RWPE1 (cell line): ENCODE measurements around the gene DNAJB2.

Experiments
- CTCF ChIA-PET: fragments of 350-600 bp; sonication (Branson Sonifier 250); formaldehyde crosslinking; extraction: SDS; loops from one replicate; lab custom pipeline; 2021; lab: Yijun Ruan, JAX
- POLR2A ChIA-PET: fragments of 400-600 bp; formaldehyde crosslinking; extraction: SDS; loops from one replicate; lab custom pipeline; 2020; ENCODE audit warnings: antibody characterized with exemption; ENCODE audit not compliant: low non-redundant PET; lab: Yijun Ruan, JAX
- DNase-seq: peaks from one replicate; pipeline ENCODE4 v3.0.0; 2012; ENCODE audit warnings: low spot score
- H3K27ac ChIP-seq: fragments of 450-650 bp; 2 replicates; pipeline ENCODE4 v1.5.1; 2017
- CTCF ChIP-seq: fragments of 450-650 bp; conservative IDR thresholded peaks from 2 replicates; pipeline ENCODE4 v1.5.1; 2017; ENCODE audit warnings: low read depth, mild to moderate bottlenecking

The DNAJB2 gene

GRCh38 chr2:219294356-219295351, 15.5 kb downstream of the DNAJB2 start:
- CTCF ChIA-PET = interaction anchor here (0.5 to 3.0 kb wide), 48 partner anchors 9 to 895 kb away, joined by 3 to 62 read pairs (median 4); partner anchors contain the start of genes ABCB6, ANKZF1, ATG9A and CNPPD1
- POLR2A ChIA-PET = interaction anchor here (0.6 to 0.7 kb wide), 3 partner anchors 16 to 46 kb away, joined by 3 to 4 read pairs (median 3); partner anchors contain the start of gene DNAJB2
- peak; percentile 97 for TF ChIP-seq CTCF
- H3K27ac ChIP-seq = peak overlapping the region; percentile 67
- peak; percentile 84 for DNase-seq

- DNase-seq = no peak
- POLR2A ChIA-PET = no interaction called here
- no peak overlapping the region for H3K27ac ChIP-seq
- CTCF ChIA-PET = interaction anchor here (0.7 to 2.1 kb wide), 2 partner anchors 11 to 111 kb away, joined by 3 to 37 read pairs; no protein-coding TSS in a partner anchor
- TF ChIP-seq CTCF = no peak
Measured at GRCh38 chr2:219296142-219296541, 17.0 kb downstream of the DNAJB2 start.

- no peak overlapping the region for H3K27ac ChIP-seq
- no peak for TF ChIP-seq CTCF
- POLR2A ChIA-PET = no interaction called here
- DNase-seq = no peak
- CTCF ChIA-PET = interaction anchor here (0.6 to 1.8 kb wide), 3 partner anchors 45 to 125 kb away, joined by 3 to 7 read pairs (median 4); no protein-coding TSS in a partner anchor
Measured at GRCh38 chr2:219296631-219297391, 17.6 kb downstream of the DNAJB2 start.

- H3K27ac ChIP-seq = no peak overlapping the region
- ChIA-PET POLR2A (no interaction called here), CTCF (interaction anchor here (0.6 to 2.8 kb wide), 5 partner anchors 20 to 412 kb away, joined by 3 to 15 read pairs (median 4); partner anchors contain the start of gene DNAJB2)
- no peak for TF ChIP-seq CTCF
- no peak for DNase-seq
Measured at GRCh38 chr2:219297766-219298456, 18.7 kb downstream of the DNAJB2 start.

GRCh38 chr2:219298759-219299371, 19.7 kb downstream of the DNAJB2 start:
- ChIA-PET CTCF (interaction anchor here (0.5 to 2.8 kb wide), 12 partner anchors 13 to 725 kb away, joined by 3 to 15 read pairs (median 4); partner anchors contain the start of genes ANKZF1, ATG9A, DNAJB2 and TUBA4A), POLR2A (no interaction called here)
- peak; percentile 91 for DNase-seq
- peak; percentile 97 for TF ChIP-seq CTCF
- H3K27ac ChIP-seq = no peak overlapping the region
